Calu3 (cell line): Measurements from ENCODE around the gene DNMBP. TPM values are rescaled to one million over a fixed set of nuclear protein-coding genes. Genes with fewer than 3 reads are reported as not detected.

Source experiments
- BruUV-seq: library from RNA; stranded (reverse); fragments of 400-500 nt; replicated peaks from 2 replicates; lab custom pipeline; 2021; lab: Mats Ljungman, UMichigan
- CTCF ChIA-PET: fragments of 300-600 bp; sonication (Branson Sonifier 250); formaldehyde crosslinking; loops from one replicate; lab custom pipeline; 2022; ENCODE audit warnings: antibody characterized with exemption; lab: Charles Lee
- DNase-seq: peaks from one replicate; pipeline ENCODE4 v3.0.0; 2022
- H3K27ac Mint-ChIP-seq: one replicate; pipeline ENCODE4 v1.8.0; 2022; ENCODE audit warnings: mixed read lengths; ENCODE audit not compliant: unreplicated experiment
- H3K27me3 Mint-ChIP-seq: one replicate; pipeline ENCODE4 v1.8.0; 2022; ENCODE audit warnings: mixed read lengths; ENCODE audit not compliant: unreplicated experiment
- H3K36me3 Mint-ChIP-seq: one replicate; pipeline ENCODE4 v1.8.0; 2022; ENCODE audit warnings: mild to moderate bottlenecking, moderate library complexity, mixed read lengths; ENCODE audit not compliant: insufficient read depth, unreplicated experiment
- H3K4me1 Mint-ChIP-seq: one replicate; pipeline ENCODE4 v1.8.0; 2022; ENCODE audit warnings: mild to moderate bottlenecking, low read depth, mixed read lengths; ENCODE audit not compliant: unreplicated experiment
- H3K4me3 Mint-ChIP-seq: one replicate; pipeline ENCODE4 v1.8.0; 2022; ENCODE audit warnings: mild to moderate bottlenecking, low read depth, moderate library complexity, mixed read lengths; ENCODE audit not compliant: unreplicated experiment
- H3K9me3 Mint-ChIP-seq: one replicate; pipeline ENCODE4 v1.8.0; 2022; ENCODE audit warnings: low read depth, mixed read lengths; ENCODE audit not compliant: unreplicated experiment
- intact Hi-C: fragments of 100-400 bp; cut with micrococcal nuclease; formaldehyde crosslinking; loops from one replicate; pipeline ENCODE4 v1.10.0; 2022; ENCODE audit not compliant: unreplicated experiment
- total RNA-seq: library from RNA; stranded (reverse); gene quantifications from 2 replicates; pipeline ENCODE4 v1.2.3, GENCODE V29; 2022
- TF ChIP-seq, protein P1 (sequence below): fragments of 200-600 bp; IDR thresholded peaks from one replicate; pipeline ENCODE4 v1.8.0; 2022; ENCODE audit warnings: antibody characterized with exemption; ENCODE audit not compliant: unreplicated experiment

DNMBP gene
- total RNA-seq, 1 experiment from 2014 or later: 17.6 TPM

DNA sequence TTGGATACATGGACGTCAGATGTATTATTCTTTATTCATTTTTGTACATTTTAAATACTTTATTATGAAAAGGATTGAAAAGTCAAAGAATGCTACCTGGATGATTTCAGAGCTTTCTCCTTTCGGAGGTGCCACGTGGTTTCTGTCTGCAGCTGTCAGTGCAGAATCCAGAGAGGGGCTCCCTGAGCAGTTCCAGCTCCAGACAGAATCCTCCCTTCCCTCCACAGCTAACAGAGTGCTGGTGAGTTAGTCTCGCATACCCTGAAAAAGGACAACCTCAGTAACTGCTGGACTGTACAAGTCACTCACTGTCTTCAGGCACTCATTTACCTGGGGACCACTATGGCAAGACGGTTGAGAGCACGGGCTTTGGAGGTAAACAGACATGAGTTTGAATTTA lies 10.9 kb downstream of the DNMBP start:
- no peak for DNase-seq
- Mint-ChIP-seq H3K9me3 (no peaks in the 10 kb centered on the region), H3K27ac (no peak overlapping the region), H3K4me3 (no peak overlapping the region), H3K4me1 (peaks cover 7% of the 10 kb centered on the region), H3K27me3 (no peaks in the 10 kb centered on the region), H3K36me3 (no peaks in the 10 kb centered on the region)
- TF ChIP-seq, protein P1, sequence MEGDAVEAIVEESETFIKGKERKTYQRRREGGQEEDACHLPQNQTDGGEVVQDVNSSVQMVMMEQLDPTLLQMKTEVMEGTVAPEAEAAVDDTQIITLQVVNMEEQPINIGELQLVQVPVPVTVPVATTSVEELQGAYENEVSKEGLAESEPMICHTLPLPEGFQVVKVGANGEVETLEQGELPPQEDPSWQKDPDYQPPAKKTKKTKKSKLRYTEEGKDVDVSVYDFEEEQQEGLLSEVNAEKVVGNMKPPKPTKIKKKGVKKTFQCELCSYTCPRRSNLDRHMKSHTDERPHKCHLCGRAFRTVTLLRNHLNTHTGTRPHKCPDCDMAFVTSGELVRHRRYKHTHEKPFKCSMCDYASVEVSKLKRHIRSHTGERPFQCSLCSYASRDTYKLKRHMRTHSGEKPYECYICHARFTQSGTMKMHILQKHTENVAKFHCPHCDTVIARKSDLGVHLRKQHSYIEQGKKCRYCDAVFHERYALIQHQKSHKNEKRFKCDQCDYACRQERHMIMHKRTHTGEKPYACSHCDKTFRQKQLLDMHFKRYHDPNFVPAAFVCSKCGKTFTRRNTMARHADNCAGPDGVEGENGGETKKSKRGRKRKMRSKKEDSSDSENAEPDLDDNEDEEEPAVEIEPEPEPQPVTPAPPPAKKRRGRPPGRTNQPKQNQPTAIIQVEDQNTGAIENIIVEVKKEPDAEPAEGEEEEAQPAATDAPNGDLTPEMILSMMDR: no peak
- intact Hi-C loops: no loop called here
- no TSS peak for BruUV-seq
- CTCF ChIA-PET: no interaction called here

DNA sequence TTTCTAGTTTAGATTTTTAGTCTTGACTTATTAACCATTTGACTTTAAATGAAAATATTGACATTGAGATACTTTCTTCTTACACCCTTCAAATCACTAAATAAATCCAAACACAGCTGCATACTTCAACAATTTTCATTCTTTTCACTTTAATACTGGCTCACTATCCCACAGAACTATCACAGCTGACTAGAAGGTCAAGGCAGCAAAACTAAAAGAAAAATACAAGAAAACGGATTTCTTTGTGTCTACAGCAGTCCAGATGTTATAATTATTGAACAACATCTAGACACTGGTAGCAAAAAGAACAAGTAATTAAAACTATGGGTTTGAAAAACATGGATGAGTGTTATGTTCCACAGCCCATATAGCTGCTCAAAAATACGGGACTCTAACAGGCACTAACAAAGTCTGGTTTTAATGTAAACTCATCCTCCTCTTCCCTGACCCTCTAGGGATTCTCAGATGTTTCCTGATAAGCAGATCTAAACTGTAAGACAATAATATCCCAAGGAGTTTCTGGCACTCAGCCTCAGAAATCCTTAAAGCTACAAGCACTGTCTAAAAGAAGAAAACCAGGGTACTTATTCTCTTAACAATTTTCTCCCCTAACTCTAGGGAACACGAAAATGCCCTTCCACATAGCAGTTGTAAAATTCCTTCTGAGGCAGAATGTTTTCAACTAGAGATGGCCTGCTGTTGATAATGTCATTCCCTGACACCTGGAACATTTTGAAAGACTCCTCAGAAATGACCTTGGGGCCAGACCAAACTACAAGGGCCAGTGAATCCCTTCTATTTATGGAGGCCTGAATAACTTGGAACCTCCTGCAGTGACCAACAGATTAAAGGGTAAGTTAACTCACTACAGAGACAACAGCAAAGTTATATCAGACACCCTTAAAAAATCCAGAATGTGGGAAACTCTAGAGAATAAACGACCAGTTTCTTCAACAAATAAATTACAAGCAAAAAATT lies 12.8 kb downstream of the DNMBP start:
- BruUV-seq: no TSS peak
- H3K27ac Mint-ChIP-seq: no peak overlapping the region
- no peak for DNase-seq

GRCh38 chr10:99995713-99996112 lies 14.0 kb downstream of the DNMBP start:
- DNase-seq: no peak
- Mint-ChIP-seq H3K9me3 (no peaks in the 10 kb centered on the region), H3K4me3 (no peak overlapping the region), H3K36me3 (no peaks in the 10 kb centered on the region), H3K27me3 (no peaks in the 10 kb centered on the region), H3K4me1 (no peaks in the 10 kb centered on the region), H3K27ac (no peak overlapping the region)
- intact Hi-C loops: no loop called here
- BruUV-seq: no TSS peak
- CTCF ChIA-PET: no interaction called here
- TF ChIP-seq, protein P1: no peak

More for the DNA sequence above, 12.8 kb downstream of the DNMBP start:
- intact Hi-C loops: no loop called here
- Mint-ChIP-seq H3K36me3 (no peaks in the 10 kb centered on the region), H3K4me1 (peaks cover 3% of the 10 kb centered on the region), H3K9me3 (no peaks in the 10 kb centered on the region), H3K4me3 (no peak overlapping the region), H3K27me3 (no peaks in the 10 kb centered on the region)
- TF ChIP-seq, protein P1: no peak
- CTCF ChIA-PET: interaction anchor here (0.7 kb wide), 1 partner anchor 288 kb away, joined by 4 read pairs; no protein-coding TSS in a partner anchor

GRCh38 chr10:99995269-99995668 lies 14.5 kb downstream of the DNMBP start:
- CTCF ChIA-PET: no interaction called here
- H3K9me3 Mint-ChIP-seq: no peaks in the 10 kb centered on the region
- no peak overlapping the region for H3K4me3 Mint-ChIP-seq
- DNase-seq: no peak
- H3K27ac Mint-ChIP-seq: no peak overlapping the region
- H3K27me3 Mint-ChIP-seq: no peaks in the 10 kb centered on the region
- BruUV-seq: no TSS peak
- intact Hi-C loops: no loop called here
- TF ChIP-seq, protein P1: no peak
- H3K36me3 Mint-ChIP-seq: no peaks in the 10 kb centered on the region
- no peaks in the 10 kb centered on the region for H3K4me1 Mint-ChIP-seq
